ENCODE results near the gene KRTAP1-5.

- TF ChIP-seq FOXA1 (IDR thresholded peaks at IDR 0.05) = no peak
- TF ChIP-seq SUZ12 (IDR thresholded peaks at IDR 0.05) = no peak
- no peak for TF ChIP-seq ARNT (IDR thresholded peaks at IDR 0.05)
- TF ChIP-seq FOXM1 (IDR thresholded peaks at IDR 0.05; ENCODE audit: borderline replicate concordance) = no peak
- TF ChIP-seq BHLHE40 (IDR thresholded peaks at IDR 0.05; ENCODE audit: borderline replicate concordance) = no peak
- TF ChIP-seq HDGF (IDR thresholded peaks at IDR 0.05; ENCODE audit: borderline replicate concordance) = no peak
- no peak for TF ChIP-seq L3MBTL2 (conservative IDR thresholded peaks at IDR 0.05)
- no peak for TF ChIP-seq LEF1 (IDR thresholded peaks at IDR 0.05; ENCODE audit: borderline replicate concordance)
- no peak for TF ChIP-seq ZNF384 (IDR thresholded peaks at IDR 0.05)
- TF ChIP-seq TARDBP (IDR thresholded peaks at IDR 0.05) = no peak
- no peak for TF ChIP-seq CTBP1 (IDR thresholded peaks at IDR 0.05; ENCODE audit: borderline replicate concordance)
- no peak for TF ChIP-seq NFRKB (IDR thresholded peaks at IDR 0.05)
These were observed 36.4 kb upstream of the KRTAP1-5 start for GRCh38 chr17:41063449-41063848.

Measured in HEK293T (cell line).